GM18499 (cell line): Measurements from ENCODE around the gene GLUD2.

Source experiments
- ATAC-seq: cut with Tn5 transposase; IDR thresholded peaks from one replicate; pipeline ENCODE4 v1.9.1; 2021; ENCODE audit warnings: moderate number of reproducible peaks; ENCODE audit not compliant: insufficient read depth, unreplicated experiment

GLUD2 gene

DNA sequence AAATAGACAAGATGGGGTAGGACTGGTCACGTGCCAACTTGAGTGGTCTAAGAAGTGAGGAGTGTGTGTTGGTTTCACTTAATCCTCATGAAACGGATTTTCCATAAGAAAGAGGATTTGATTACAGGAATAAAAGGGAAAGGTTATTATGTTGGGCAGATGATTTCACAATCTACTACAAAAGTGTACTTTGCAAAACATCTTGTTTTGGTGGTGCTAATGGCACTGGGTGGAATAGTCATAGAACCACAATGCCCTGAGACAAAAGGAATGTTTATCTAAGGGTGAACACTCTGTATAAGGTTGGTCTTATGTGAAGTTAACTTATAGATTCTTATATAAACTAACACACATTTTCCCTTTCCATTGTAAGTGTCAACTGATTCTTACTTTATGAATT lies 45.6 kb downstream of the GLUD2 start:
- ATAC-seq = no peak
